Measurements from ENCODE around the gene ZNF302.
A peak's percentile ranks its signal among the peaks of the same experiment; 100 is the strongest.

The ZNF302 gene

GRCh38 chr19:34649886-34650543 is 27.5 kb upstream of the ZNF302 start:
- no peak overlapping the region for H3K4me3 ChIP-seq (replicated peaks; ENCODE audit: low read depth, low read length)
- no peak for TF ChIP-seq CTCF (IDR thresholded peaks at IDR 0.05; ENCODE audit: low read length, missing control alignments)
- DNase-seq (ENCODE audit: low read depth) = no peak

GRCh38 chr19:34651747-34652146 is 25.7 kb upstream of the ZNF302 start:
- DNase-seq (ENCODE audit: low read depth) = no peak
- no peak overlapping the region for H3K4me3 ChIP-seq (replicated peaks; ENCODE audit: low read depth, low read length)
- TF ChIP-seq CTCF (IDR thresholded peaks at IDR 0.05; ENCODE audit: low read length, missing control alignments) = no peak

- DNase-seq (ENCODE audit: low read depth) = no peak
- H3K4me3 ChIP-seq (replicated peaks; ENCODE audit: low read depth, low read length) = no peak overlapping the region
- TF ChIP-seq CTCF (IDR thresholded peaks at IDR 0.05; ENCODE audit: low read length, missing control alignments) = no peak
Measured at GRCh38 chr19:34654796-34655195, 22.7 kb upstream of the ZNF302 start.

GRCh38 chr19:34655651-34656050 is 21.8 kb upstream of the ZNF302 start:
- TF ChIP-seq CTCF (IDR thresholded peaks at IDR 0.05; ENCODE audit: low read length, missing control alignments) = no peak
- DNase-seq (ENCODE audit: low read depth) = no peak
- H3K4me3 ChIP-seq (replicated peaks; ENCODE audit: low read depth, low read length) = no peak overlapping the region

- H3K4me3 ChIP-seq (replicated peaks; ENCODE audit: low read depth, low read length) = no peak overlapping the region
- TF ChIP-seq CTCF (IDR thresholded peaks at IDR 0.05; ENCODE audit: low read length, missing control alignments) = no peak
- DNase-seq (ENCODE audit: low read depth) = no peak
Measured at GRCh38 chr19:34661357-34661756, 16.1 kb upstream of the ZNF302 start.

- peak; percentile 41 for TF ChIP-seq CTCF (IDR thresholded peaks at IDR 0.05; ENCODE audit: low read length, missing control alignments)
- H3K4me3 ChIP-seq (replicated peaks; ENCODE audit: low read depth, low read length) = no peak overlapping the region
- peak; percentile 6 for DNase-seq (ENCODE audit: low read depth)
Measured at GRCh38 chr19:34662919-34663318, 14.6 kb upstream of the ZNF302 start.

- no peak for TF ChIP-seq CTCF (IDR thresholded peaks at IDR 0.05; ENCODE audit: low read length, missing control alignments)
- no peak for DNase-seq (ENCODE audit: low read depth)
- no peak overlapping the region for H3K4me3 ChIP-seq (replicated peaks; ENCODE audit: low read depth, low read length)
Measured at GRCh38 chr19:34664168-34664567, 13.3 kb upstream of the ZNF302 start.

Measured in fibroblast of pulmonary artery (primary cell).